K562 (cell line): ENCODE measurements around the gene EPB42. TPM values are rescaled to one million over a fixed set of nuclear protein-coding genes. Genes with fewer than 3 reads are reported as not detected.

Experiments
- BRD9 ChIP-seq: fragments of 450-650 bp; IDR thresholded peaks from 2 replicates; pipeline ENCODE4 v1.6.1; 2018; ENCODE audit warnings: low read depth; ENCODE audit not compliant: partially characterized antibody
- CBFB ChIP-seq: sonication (generic); formaldehyde crosslinking; IDR thresholded peaks from 2 replicates; pipeline ENCODE4 v1.4.0; 2020; ENCODE audit warnings: mild to moderate bottlenecking, missing genetic modification reagents
- EP300 ChIP-seq: IDR thresholded peaks from 2 replicates; pipeline ENCODE4 v1.6.1; 2012; ENCODE audit warnings: low read length, improper control_type of control experiment
- GTF2E2 ChIP-seq: fragments of 200-800 bp; sonication (Bioruptor generic); IDR thresholded peaks from 2 replicates; pipeline ENCODE4 v1.6.1; 2016; ENCODE audit warnings: missing genetic modification characterization, missing compliant biosample characterization
- HDGF ChIP-seq: fragments of 450-650 bp; IDR thresholded peaks from 2 replicates; pipeline ENCODE4 v1.6.1; 2016
- JUND ChIP-seq, 2 experiments: IDR thresholded peaks; 2 replicates in 1 of 2; 3 replicates in 1 of 2; pipeline ENCODE4 v1.6.1; 2011; ENCODE audit warnings: borderline replicate concordance in 2 of 2, low read depth in 2 of 2, low read length in 2 of 2, improper control_type of control experiment in 1 of 2, missing biosample characterization in 1 of 2, missing genetic modification characterization in 1 of 2, missing genetic modification reagents in 1 of 2
- LEF1 ChIP-seq: fragments of 450-650 bp; IDR thresholded peaks from 2 replicates; pipeline ENCODE4 v1.6.1; 2016; ENCODE audit warnings: mild to moderate bottlenecking
- MXI1 ChIP-seq: IDR thresholded peaks from 2 replicates; pipeline ENCODE4 v1.6.1; 2011; ENCODE audit warnings: low read depth, mild to moderate bottlenecking, improper control_type of control experiment, low read length
- NCOA2 ChIP-seq, 2 experiments: fragments of 450-650 bp; IDR thresholded peaks; 2 replicates each; pipeline ENCODE4 v1.6.1; 2018; ENCODE audit warnings: mild to moderate bottlenecking in 2 of 2, moderate library complexity in 1 of 2; ENCODE audit not compliant: partially characterized antibody in 2 of 2
- NCOR1 ChIP-seq: fragments of 450-650 bp; IDR thresholded peaks from 2 replicates; pipeline ENCODE4 v1.6.1; 2016; ENCODE audit warnings: mild to moderate bottlenecking, moderate library complexity
- POLR2AphosphoS2 ChIP-seq: IDR thresholded peaks from 2 replicates; pipeline ENCODE4 v1.6.1; 2012; ENCODE audit warnings: low read length, improper control_type of control experiment
- SMARCE1 ChIP-seq: fragments of 450-650 bp; IDR thresholded peaks from 2 replicates; pipeline ENCODE4 v1.7.1; 2016; ENCODE audit warnings: mild to moderate bottlenecking
- STAG1 ChIP-seq: sonication (generic); formaldehyde crosslinking; IDR thresholded peaks from 2 replicates; pipeline ENCODE4 v1.5.0; 2020; ENCODE audit warnings: missing genetic modification reagents, borderline replicate concordance
- TEAD4 ChIP-seq, 2 experiments: sonication (generic) in 1 of 2; formaldehyde crosslinking in 1 of 2; IDR thresholded peaks; 2 replicates each; pipeline versions ENCODE4 v1.6.1 to v1.8.0; 2012 to 2022; ENCODE audit warnings: borderline replicate concordance in 1 of 2, inconsistent platforms in 1 of 2, low read length in 1 of 2, mild to moderate bottlenecking in 1 of 2, missing genetic modification reagents in 1 of 2
- ZBTB7A ChIP-seq: IDR thresholded peaks from 2 replicates; pipeline ENCODE4 v1.6.1; 2011; ENCODE audit warnings: low read depth, mild to moderate bottlenecking, low read length, moderate library complexity, borderline replicate concordance; ENCODE audit not compliant: control insufficient read depth
- ZNF12 ChIP-seq: sonication (generic); formaldehyde crosslinking; IDR thresholded peaks from 2 replicates; pipeline ENCODE4 v1.4.0; 2020; ENCODE audit warnings: mild to moderate bottlenecking, missing genetic modification reagents
- ZNF354B ChIP-seq: fragments of 250-450 bp; sonication (Bioruptor Pico); IDR thresholded peaks from 2 replicates; pipeline ENCODE4 v1.4.0; 2020
- ZNF445 ChIP-seq: fragments of 250-450 bp; sonication (Bioruptor Pico); IDR thresholded peaks from 2 replicates; pipeline ENCODE4 v1.4.0; 2020; ENCODE audit warnings: low read depth, mild to moderate bottlenecking, moderate library complexity
- ZNF79 ChIP-seq: fragments of 250-450 bp; sonication (Bioruptor Pico); IDR thresholded peaks from 2 replicates; pipeline ENCODE4 v1.4.0; 2020; ENCODE audit warnings: low read depth, mild to moderate bottlenecking, moderate library complexity
- polyA plus RNA-seq, 8 experiments: library from polyadenylated mRNA; depleted of rRNA in 4 of 8; stranded (reverse) in 5 of 8; unstranded in 3 of 8; fragments of >200 nt; fragmentation: Nextera tagmentation in 2 of 8; fragmentation: Illumina TruSeq in 1 of 8; extraction: Ambion mirVana in 2 of 8; extraction: Trizol in 1 of 8; gene quantifications; 2 replicates each; pipeline versions ENCODE4 v1.2.1 to v1.2.3, GENCODE V29; 2011 to 2014; ENCODE audit warnings: inconsistent platforms in 1 of 8, missing spikeins in 1 of 8
- total RNA-seq, 7 experiments: library from RNA; depleted of rRNA in 6 of 7; stranded (reverse); fragments of >200 nt in 6 of 7; fragmentation: Illumina TruSeq in 2 of 7; extraction: Trizol in 2 of 7; gene quantifications; 2 replicates each; pipeline versions ENCODE4 v1.2.1 to v1.2.3, GENCODE V29; 2011 to 2021; ENCODE audit warnings: low replicate concordance in 1 of 7
- TF ChIP-seq, protein P1 (sequence below): fragments of 200-800 bp; sonication (Bioruptor generic); IDR thresholded peaks from 2 replicates; pipeline ENCODE4 v1.6.1; 2017; ENCODE audit warnings: missing genetic modification characterization, missing compliant biosample characterization
- TF ChIP-seq, protein P2 (sequence below): fragments of 250-450 bp; sonication (Bioruptor Pico); IDR thresholded peaks from 2 replicates; pipeline ENCODE4 v1.8.0; 2021; ENCODE audit warnings: mild to moderate bottlenecking, moderate library complexity
- TF ChIP-seq, protein P3 (sequence below): IDR thresholded peaks from 3 replicates; pipeline ENCODE4 v1.6.1; 2011; ENCODE audit warnings: borderline replicate concordance, mild to moderate bottlenecking, moderate library complexity; ENCODE audit not compliant: insufficient read length; ENCODE audit errors: extremely low read depth
- TF ChIP-seq, protein P4 (sequence below): sonication (generic); formaldehyde crosslinking; IDR thresholded peaks from 2 replicates; pipeline ENCODE4 v1.8.1; 2023; ENCODE audit warnings: mild to moderate bottlenecking, missing genetic modification reagents, moderate library complexity

EPB42 gene
- total and polyA plus RNA-seq, 9 of the 15 experiments (the other 6 are each of a cell fraction or from before 2014, with no cell fraction given) = 0.38 to 2.3 (median 1.4) TPM

DNA sequence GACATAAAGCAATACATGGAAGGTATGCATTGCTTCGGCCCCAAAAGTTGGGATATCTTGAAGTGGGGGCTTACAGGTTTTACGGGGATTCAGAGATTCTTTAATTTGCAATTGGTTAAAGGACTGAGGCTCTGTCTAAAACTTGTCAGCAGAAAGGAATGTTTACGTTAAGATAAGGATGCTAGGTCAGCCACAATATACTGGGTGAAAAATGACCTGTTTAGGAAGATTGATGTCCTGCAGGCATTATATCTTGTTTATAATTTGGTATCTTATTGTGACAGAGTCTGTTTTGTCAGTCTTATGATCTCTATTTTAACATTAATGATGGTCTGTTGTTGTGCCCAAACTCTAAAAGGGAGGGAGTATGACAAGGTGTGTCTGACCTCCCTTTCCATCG, 50.9 kb downstream of the EPB42 start (continued):
- TF ChIP-seq JUND (IDR thresholded peaks at IDR 0.05; ENCODE audit: borderline replicate concordance, low read depth, low read length) (peak; percentile 72; the same call in 1 of the 2 replicates), JUND (tag; IDR thresholded peaks at IDR 0.05; ENCODE audit: borderline replicate concordance, low read depth, low read length) (peak; percentile 63; the same call in 2 of the 3 replicates), POLR2AphosphoS2 (no peak), NCOA2 (IDR thresholded peaks at IDR 0.05; ENCODE audit: partially characterized antibody in 2 of 2) (peak in 1 of 2 experiments; percentile 27), ZNF79 (no peak), GTF2E2 (no peak), ZBTB7A (no peak), EP300 (peak; percentile 61), ZNF354B (CRISPR knock-in tag) (no peak), SMARCE1 (peak; percentile 75; the same call in 1 of the 2 replicates), TEAD4 (IDR thresholded peaks at IDR 0.05; ENCODE audit: low read length) (peak; percentile 82), TEAD4 (CRISPR knock-in tag; IDR thresholded peaks at IDR 0.05; ENCODE audit: borderline replicate concordance) (no peak), ZNF445 (no peak), ZNF12 (no peak), BRD9 (no peak), LEF1 (peak; percentile 60), HDGF (no peak), MXI1 (no peak), NCOR1 (peak; percentile 50), STAG1 (no peak), CBFB (CRISPR knock-in tag) (no peak)
- TF ChIP-seq, protein P1, sequence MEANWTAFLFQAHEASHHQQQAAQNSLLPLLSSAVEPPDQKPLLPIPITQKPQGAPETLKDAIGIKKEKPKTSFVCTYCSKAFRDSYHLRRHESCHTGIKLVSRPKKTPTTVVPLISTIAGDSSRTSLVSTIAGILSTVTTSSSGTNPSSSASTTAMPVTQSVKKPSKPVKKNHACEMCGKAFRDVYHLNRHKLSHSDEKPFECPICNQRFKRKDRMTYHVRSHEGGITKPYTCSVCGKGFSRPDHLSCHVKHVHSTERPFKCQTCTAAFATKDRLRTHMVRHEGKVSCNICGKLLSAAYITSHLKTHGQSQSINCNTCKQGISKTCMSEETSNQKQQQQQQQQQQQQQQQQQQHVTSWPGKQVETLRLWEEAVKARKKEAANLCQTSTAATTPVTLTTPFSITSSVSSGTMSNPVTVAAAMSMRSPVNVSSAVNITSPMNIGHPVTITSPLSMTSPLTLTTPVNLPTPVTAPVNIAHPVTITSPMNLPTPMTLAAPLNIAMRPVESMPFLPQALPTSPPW (CRISPR knock-in tag) = 0 out of 2 replicates have a peak, but pooled peaks have one; percentile 20
- TF ChIP-seq, protein P2, sequence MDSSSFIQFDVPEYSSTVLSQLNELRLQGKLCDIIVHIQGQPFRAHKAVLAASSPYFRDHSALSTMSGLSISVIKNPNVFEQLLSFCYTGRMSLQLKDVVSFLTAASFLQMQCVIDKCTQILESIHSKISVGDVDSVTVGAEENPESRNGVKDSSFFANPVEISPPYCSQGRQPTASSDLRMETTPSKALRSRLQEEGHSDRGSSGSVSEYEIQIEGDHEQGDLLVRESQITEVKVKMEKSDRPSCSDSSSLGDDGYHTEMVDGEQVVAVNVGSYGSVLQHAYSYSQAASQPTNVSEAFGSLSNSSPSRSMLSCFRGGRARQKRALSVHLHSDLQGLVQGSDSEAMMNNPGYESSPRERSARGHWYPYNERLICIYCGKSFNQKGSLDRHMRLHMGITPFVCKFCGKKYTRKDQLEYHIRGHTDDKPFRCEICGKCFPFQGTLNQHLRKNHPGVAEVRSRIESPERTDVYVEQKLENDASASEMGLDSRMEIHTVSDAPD (CRISPR knock-in tag) = no peak
- TF ChIP-seq, protein P3, sequence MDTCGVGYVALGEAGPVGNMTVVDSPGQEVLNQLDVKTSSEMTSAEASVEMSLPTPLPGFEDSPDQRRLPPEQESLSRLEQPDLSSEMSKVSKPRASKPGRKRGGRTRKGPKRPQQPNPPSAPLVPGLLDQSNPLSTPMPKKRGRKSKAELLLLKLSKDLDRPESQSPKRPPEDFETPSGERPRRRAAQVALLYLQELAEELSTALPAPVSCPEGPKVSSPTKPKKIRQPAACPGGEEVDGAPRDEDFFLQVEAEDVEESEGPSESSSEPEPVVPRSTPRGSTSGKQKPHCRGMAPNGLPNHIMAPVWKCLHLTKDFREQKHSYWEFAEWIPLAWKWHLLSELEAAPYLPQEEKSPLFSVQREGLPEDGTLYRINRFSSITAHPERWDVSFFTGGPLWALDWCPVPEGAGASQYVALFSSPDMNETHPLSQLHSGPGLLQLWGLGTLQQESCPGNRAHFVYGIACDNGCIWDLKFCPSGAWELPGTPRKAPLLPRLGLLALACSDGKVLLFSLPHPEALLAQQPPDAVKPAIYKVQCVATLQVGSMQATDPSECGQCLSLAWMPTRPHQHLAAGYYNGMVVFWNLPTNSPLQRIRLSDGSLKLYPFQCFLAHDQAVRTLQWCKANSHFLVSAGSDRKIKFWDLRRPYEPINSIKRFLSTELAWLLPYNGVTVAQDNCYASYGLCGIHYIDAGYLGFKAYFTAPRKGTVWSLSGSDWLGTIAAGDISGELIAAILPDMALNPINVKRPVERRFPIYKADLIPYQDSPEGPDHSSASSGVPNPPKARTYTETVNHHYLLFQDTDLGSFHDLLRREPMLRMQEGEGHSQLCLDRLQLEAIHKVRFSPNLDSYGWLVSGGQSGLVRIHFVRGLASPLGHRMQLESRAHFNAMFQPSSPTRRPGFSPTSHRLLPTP = no peak
- TF ChIP-seq, protein P4, sequence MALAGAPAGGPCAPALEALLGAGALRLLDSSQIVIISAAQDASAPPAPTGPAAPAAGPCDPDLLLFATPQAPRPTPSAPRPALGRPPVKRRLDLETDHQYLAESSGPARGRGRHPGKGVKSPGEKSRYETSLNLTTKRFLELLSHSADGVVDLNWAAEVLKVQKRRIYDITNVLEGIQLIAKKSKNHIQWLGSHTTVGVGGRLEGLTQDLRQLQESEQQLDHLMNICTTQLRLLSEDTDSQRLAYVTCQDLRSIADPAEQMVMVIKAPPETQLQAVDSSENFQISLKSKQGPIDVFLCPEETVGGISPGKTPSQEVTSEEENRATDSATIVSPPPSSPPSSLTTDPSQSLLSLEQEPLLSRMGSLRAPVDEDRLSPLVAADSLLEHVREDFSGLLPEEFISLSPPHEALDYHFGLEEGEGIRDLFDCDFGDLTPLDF (CRISPR knock-in tag) = no peak
